Middle frontal gyrus (tissue), 1 donor: ENCODE results near the gene OR2AJ1.

Source experiments
- DNase-seq: peaks from one replicate; pipeline ENCODE4 v3.0.0-alpha.2; 2015; ENCODE audit warnings: low spot score; ENCODE audit errors: extremely low spot score

The OR2AJ1 gene

DNA sequence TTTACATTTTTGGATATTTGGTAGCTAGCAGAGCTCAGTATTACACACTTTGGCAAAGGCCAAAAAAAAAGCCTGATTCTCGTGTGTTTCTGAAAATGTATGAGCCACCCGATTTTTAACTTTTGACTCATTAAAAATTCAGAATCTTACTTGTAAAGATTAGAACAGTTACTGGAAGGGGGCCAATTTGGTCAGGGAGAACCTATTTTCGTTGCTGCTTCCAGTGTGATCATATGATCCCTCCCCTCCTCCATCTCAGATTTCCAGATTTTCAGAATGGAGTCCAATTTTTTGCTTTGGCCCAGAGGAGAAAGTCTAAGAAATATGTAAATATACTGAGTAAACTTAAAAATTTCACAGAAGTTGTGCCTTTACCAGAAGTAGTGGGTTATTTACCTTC is 37.1 kb downstream of the OR2AJ1 start:
- no peak for DNase-seq

DNA sequence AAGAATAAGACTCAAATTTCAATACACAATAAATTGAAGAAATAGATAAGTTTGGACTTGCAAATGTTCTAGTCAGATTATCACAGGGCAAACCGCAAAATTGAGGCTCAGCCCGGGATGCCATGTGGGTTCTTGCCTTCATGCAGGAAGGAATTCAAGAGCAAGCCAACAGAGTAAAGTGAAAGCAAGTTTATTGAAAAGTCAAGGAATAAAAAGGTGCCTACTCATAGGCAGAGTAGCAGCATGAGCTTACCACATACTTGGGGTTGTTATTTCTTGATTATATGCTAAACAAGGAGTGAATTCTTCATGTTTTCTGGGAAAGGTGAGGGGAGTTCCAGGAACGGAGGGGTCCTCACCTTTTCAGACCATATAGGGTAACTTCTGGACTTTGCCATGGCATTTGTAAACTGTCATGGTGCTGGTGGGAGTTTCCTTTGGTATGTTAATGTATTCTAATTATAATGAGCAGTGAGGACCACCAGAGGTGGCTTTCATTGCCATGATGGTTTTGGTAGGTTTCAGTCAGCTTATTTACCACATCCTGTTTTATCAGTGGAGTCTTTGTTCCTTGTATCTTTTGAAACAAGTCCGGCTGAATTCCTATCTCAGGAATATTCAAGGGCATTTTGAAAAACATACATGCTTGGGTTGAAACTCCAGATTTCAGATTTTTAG is 38.4 kb downstream of the OR2AJ1 start:
- no peak for DNase-seq

DNA sequence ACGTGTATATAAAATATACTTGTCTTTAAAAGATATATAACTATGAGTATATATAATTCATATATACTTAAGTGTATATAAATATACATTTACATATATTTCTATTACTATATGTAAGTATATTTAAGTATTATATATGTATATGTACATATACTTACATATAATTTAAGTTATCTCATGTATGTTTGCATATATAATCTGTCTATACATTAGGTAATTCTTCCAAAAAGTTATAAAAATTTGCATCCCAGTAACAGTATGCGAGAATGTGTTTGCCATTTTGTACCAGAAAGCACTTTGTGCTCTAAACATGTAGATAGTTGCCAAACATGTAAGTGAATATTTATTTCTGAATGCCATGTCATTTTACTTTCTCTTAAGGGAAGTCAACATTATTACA is 40.2 kb downstream of the OR2AJ1 start, which contains the start of gene OR2AK2:
Gene OR2AK2, plus strand, starts transcription at position 301 of the 400 bp plus-strand sequence. CDS start 144 bp downstream, outside the sequence.
- no peak for DNase-seq

DNA sequence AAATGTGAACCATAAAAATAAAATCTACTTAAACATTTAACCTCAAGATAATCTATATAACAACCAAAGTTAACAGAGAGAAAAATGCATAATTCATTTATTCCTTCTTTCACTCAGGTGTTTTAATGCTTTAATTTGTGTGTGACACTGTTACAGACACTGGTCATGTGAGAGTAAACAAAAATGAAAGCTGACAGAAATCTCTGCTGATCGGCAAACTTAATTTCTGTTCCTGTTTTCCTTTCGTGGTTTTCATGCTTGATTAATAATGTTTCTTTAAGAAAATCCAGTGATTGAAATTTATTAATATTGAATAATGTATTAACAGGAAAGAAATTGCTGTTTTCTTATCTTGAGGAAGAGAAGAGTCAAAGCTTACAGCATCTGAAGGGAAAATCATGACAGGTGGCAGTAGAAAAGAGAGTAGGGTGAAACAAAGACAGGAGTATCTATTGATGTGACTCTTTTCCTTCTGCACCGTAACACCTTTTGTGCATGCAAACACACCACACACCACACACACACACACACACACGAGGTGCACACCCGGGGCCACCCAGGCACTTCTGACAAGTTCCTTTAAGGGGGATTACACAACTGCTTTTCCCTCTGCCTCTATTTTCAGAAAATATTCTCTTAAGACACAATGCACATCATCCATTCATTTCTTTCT is 42.0 kb downstream of the OR2AJ1 start:
- DNase-seq = no peak
